Measurements from ENCODE around the gene UCHL1. TPM values are rescaled to one million over a fixed set of nuclear protein-coding genes. Genes with fewer than 3 reads are reported as not detected.

UCHL1 gene
- total RNA-seq, 1 experiment from 2014 or later = 1.3 TPM

GRCh38 chr4:41219421-41219950 is 37.2 kb upstream of the UCHL1 start:
- DNase-seq (ENCODE audit: unreplicated experiment) = no peak
- H3K27me3 Mint-ChIP-seq (ENCODE audit: insufficient read depth, unreplicated experiment) = no peaks in the 10 kb centered on the region
- H3K9me3 Mint-ChIP-seq (ENCODE audit: unreplicated experiment) = no peaks in the 10 kb centered on the region
- ChIA-PET POLR2A (no interaction called here), CTCF (interaction anchor here (0.6 to 1.2 kb wide), 5 partner anchors 10 to 903 kb away, joined by 3 to 6 read pairs (median 3); no protein-coding TSS in a partner anchor)
- BruUV-seq (replicated peaks) = no TSS peak
- peaks cover 7% of the 10 kb centered on the region for H3K36me3 Mint-ChIP-seq (ENCODE audit: insufficient read depth, unreplicated experiment)
- no peak overlapping the region for H3K4me3 Mint-ChIP-seq (ENCODE audit: unreplicated experiment)
- TF ChIP-seq CTCF (IDR thresholded peaks at IDR 0.05; ENCODE audit: unreplicated experiment) = no peak
- H3K27ac Mint-ChIP-seq (ENCODE audit: low read depth, unreplicated experiment) = no peak overlapping the region
- peaks cover 6% of the 10 kb centered on the region for H3K4me1 Mint-ChIP-seq (ENCODE audit: insufficient read depth, unreplicated experiment)
- intact Hi-C loops (cut with micrococcal nuclease) = loop anchor here (5.0 kb wide), 1 partner anchor 482 kb away; no protein-coding TSS in a partner anchor

- H3K36me3 Mint-ChIP-seq (ENCODE audit: insufficient read depth, unreplicated experiment) = peaks cover 7% of the 10 kb centered on the region
- DNase-seq (ENCODE audit: unreplicated experiment) = no peak
- H3K9me3 Mint-ChIP-seq (ENCODE audit: unreplicated experiment) = no peaks in the 10 kb centered on the region
- TF ChIP-seq CTCF (IDR thresholded peaks at IDR 0.05; ENCODE audit: unreplicated experiment) = no peak
- BruUV-seq (replicated peaks) = no TSS peak
- intact Hi-C loops (cut with micrococcal nuclease) = no loop called here
- POLR2A ChIA-PET = interaction anchor here (0.6 kb wide), 1 partner anchor 713 kb away, joined by 3 read pairs; no protein-coding TSS in a partner anchor
- CTCF ChIA-PET = interaction anchor here (1.0 kb wide), 2 partner anchors 224 to 314 kb away, joined by 3 read pairs; no protein-coding TSS in a partner anchor
- H3K4me1 Mint-ChIP-seq (ENCODE audit: insufficient read depth, unreplicated experiment) = no peaks in the 10 kb centered on the region
- H3K4me3 Mint-ChIP-seq (ENCODE audit: unreplicated experiment) = no peak overlapping the region
- no peaks in the 10 kb centered on the region for H3K27me3 Mint-ChIP-seq (ENCODE audit: insufficient read depth, unreplicated experiment)
- no peak overlapping the region for H3K27ac Mint-ChIP-seq (ENCODE audit: low read depth, unreplicated experiment)
Measured at GRCh38 chr4:41221850-41222645, 34.7 kb upstream of the UCHL1 start.

GRCh38 chr4:41227902-41228301 is 28.8 kb upstream of the UCHL1 start:
- no peak for TF ChIP-seq CTCF (IDR thresholded peaks at IDR 0.05; ENCODE audit: unreplicated experiment)
- ChIA-PET CTCF (interaction anchor here (0.5 to 0.6 kb wide), 2 partner anchors 158 to 344 kb away, joined by 3 to 7 read pairs; no protein-coding TSS in a partner anchor), POLR2A (no interaction called here)
- Mint-ChIP-seq H3K27ac (ENCODE audit: low read depth, unreplicated experiment) (no peak overlapping the region), H3K4me1 (ENCODE audit: insufficient read depth, unreplicated experiment) (no peaks in the 10 kb centered on the region), H3K36me3 (ENCODE audit: insufficient read depth, unreplicated experiment) (no peaks in the 10 kb centered on the region), H3K9me3 (ENCODE audit: unreplicated experiment) (no peaks in the 10 kb centered on the region), H3K4me3 (ENCODE audit: unreplicated experiment) (no peak overlapping the region), H3K27me3 (ENCODE audit: insufficient read depth, unreplicated experiment) (no peaks in the 10 kb centered on the region)
- no TSS peak for BruUV-seq (replicated peaks)
- no peak for DNase-seq (ENCODE audit: unreplicated experiment)
- intact Hi-C loops (cut with micrococcal nuclease) = no loop called here

GRCh38 chr4:41232406-41232805 is 24.3 kb upstream of the UCHL1 start:
- intact Hi-C loops (cut with micrococcal nuclease) = no loop called here
- ChIA-PET POLR2A (interaction anchor here (0.6 to 1.4 kb wide), 3 partner anchors 13 to 1219 kb away, joined by 3 read pairs; no protein-coding TSS in a partner anchor), CTCF (no interaction called here)
- no peak for DNase-seq (ENCODE audit: unreplicated experiment)
- Mint-ChIP-seq H3K4me1 (ENCODE audit: insufficient read depth, unreplicated experiment) (peaks cover 5% of the 10 kb centered on the region), H3K27me3 (ENCODE audit: insufficient read depth, unreplicated experiment) (no peaks in the 10 kb centered on the region), H3K4me3 (ENCODE audit: unreplicated experiment) (no peak overlapping the region), H3K36me3 (ENCODE audit: insufficient read depth, unreplicated experiment) (no peaks in the 10 kb centered on the region), H3K9me3 (ENCODE audit: unreplicated experiment) (no peaks in the 10 kb centered on the region), H3K27ac (ENCODE audit: low read depth, unreplicated experiment) (no peak overlapping the region)
- no TSS peak for BruUV-seq (replicated peaks)
- no peak for TF ChIP-seq CTCF (IDR thresholded peaks at IDR 0.05; ENCODE audit: unreplicated experiment)

All from MCF 10A (cell line).